GM12878 (cell line): ENCODE data around the gene SPDYE2B. TPM values are rescaled to one million over a fixed set of nuclear protein-coding genes. Genes with fewer than 3 reads are reported as not detected.
"Not testable (repeated sequence)": the region's sequence is repeated elsewhere in the genome, so short reads cannot be mapped to it uniquely, and the experiment has no call there.

Experiments used
- ATAC-seq: fragments of 200-7000 bp; cut with Tn5 transposase; 3 replicates; pipeline ENCODE4 v1.9.1; 2020; ENCODE audit warnings: mild to moderate bottlenecking, moderate library complexity
- BruUV-seq: library from RNA; stranded (reverse); fragments of 400-500 nt; replicated peaks from 2 replicates; lab custom pipeline; 2021; lab: Mats Ljungman, UMichigan
- CTCF ChIA-PET: fragments of 300-600 bp; sonication (Branson Sonifier 250); formaldehyde crosslinking; extraction: SDS; loops from one replicate; lab custom pipeline; 2021; ENCODE audit warnings: inconsistent platforms; lab: Yijun Ruan, JAX
- POLR2A ChIA-PET: fragments of 350-600 bp; formaldehyde crosslinking; extraction: SDS; loops from one replicate; lab custom pipeline; 2021; ENCODE audit warnings: inconsistent platforms; lab: Charles Lee
- RAD21 ChIA-PET: fragments of 300-600 bp; sonication (Branson Sonifier 250); formaldehyde crosslinking; loops from one replicate; lab custom pipeline; 2023; ENCODE audit warnings: antibody characterized with exemption; ENCODE audit not compliant: unreplicated experiment; lab: Charles Lee
- SMC1A ChIA-PET: fragments of 300-600 bp; sonication (Branson Sonifier 250); formaldehyde crosslinking; loops from one replicate; lab custom pipeline; 2023; ENCODE audit not compliant: unreplicated experiment, uncharacterized antibody; lab: Charles Lee
- DNase-seq: peaks from one replicate; pipeline ENCODE4 v3.0.0-alpha.2; 2011; ENCODE audit warnings: low read depth, low spot score
- FAIRE-seq: peaks from 3 replicates; lab custom pipeline; 2011; peaks lifted over from hg19 to GRCh38; lab: Jason Lieb, UNC
- H2AFZ ChIP-seq: 2 replicates; pipeline ENCODE4 v1.6.0; 2011; ENCODE audit warnings: low read depth, low read length, control low read depth; ENCODE audit not compliant: control insufficient read depth
- H3K27ac ChIP-seq: 2 replicates; pipeline ENCODE4 v1.5.1; 2011; ENCODE audit warnings: control low read depth; ENCODE audit not compliant: control insufficient read depth, insufficient read depth
- H3K27me3 ChIP-seq, 2 experiments: replicated peaks in 1 of 2; 2 replicates each; pipeline versions ENCODE4 v1.6.0 to v1.6.1; 2011; ENCODE audit warnings: low read length in 1 of 2; ENCODE audit not compliant: control insufficient read depth in 2 of 2, insufficient read depth in 2 of 2
- H3K36me3 ChIP-seq, 2 experiments: 2 replicates each; pipeline ENCODE4 v1.5.1; 2011; ENCODE audit warnings: low read length in 1 of 2; ENCODE audit not compliant: control insufficient read depth in 2 of 2, insufficient read depth in 2 of 2
- H3K4me1 ChIP-seq: 2 replicates; pipeline ENCODE4 v1.6.1; 2011; ENCODE audit warnings: mild to moderate bottlenecking, low read length, moderate library complexity, mixed read lengths; ENCODE audit not compliant: control insufficient read depth, insufficient read depth
- H3K4me2 ChIP-seq: 2 replicates; pipeline ENCODE4 v1.6.0; 2011; ENCODE audit warnings: control low read depth; ENCODE audit not compliant: control insufficient read depth, insufficient read depth
- H3K4me3 ChIP-seq: fragments of 200-600 bp; sonication (generic); 2 replicates; pipeline ENCODE4 v1.5.1; 2016
- H3K79me2 ChIP-seq: 2 replicates; pipeline ENCODE4 v1.6.0; 2011; ENCODE audit warnings: low read length; ENCODE audit not compliant: control insufficient read depth, insufficient read depth
- H3K9ac ChIP-seq: 2 replicates; pipeline ENCODE4 v1.8.0; 2011; ENCODE audit warnings: low read length, control low read depth, mixed read lengths; ENCODE audit not compliant: control insufficient read depth, insufficient read depth
- H3K9me3 ChIP-seq: replicated peaks from 3 replicates; pipeline ENCODE4 v1.5.1; 2011; ENCODE audit warnings: mild to moderate bottlenecking, low read length; ENCODE audit not compliant: control insufficient read depth, insufficient read depth
- H4K20me1 ChIP-seq: 2 replicates; pipeline ENCODE4 v1.6.0; 2011; ENCODE audit not compliant: control insufficient read depth, insufficient read depth
- WGBS: methylation state at CpG from one replicate; pipeline ENCODE4 v1.1.6; 2016; ENCODE audit warnings: low lambda C conversion rate; ENCODE audit not compliant: insufficient replicate concordance, insufficient coverage; ENCODE audit errors: missing lambda C conversion rate; 5-methylcytosine and 5-hydroxymethylcytosine counted together
- in situ Hi-C: fragments of 300-500 bp; cut with MboI; formaldehyde crosslinking; loops from 9 replicates; pipeline ENCODE4 v1.14.3; 2018; ENCODE audit warnings: mixed read lengths
- intact Hi-C: fragments of 100-400 bp; cut with micrococcal nuclease; formaldehyde crosslinking; loops from one replicate; pipeline ENCODE4 v1.14.2; 2022; ENCODE audit not compliant: unreplicated experiment
- polyA plus RNA-seq, 11 experiments: library from polyadenylated mRNA; depleted of rRNA in 4 of 11; unstranded in 6 of 11; stranded (reverse) in 5 of 11; fragments of >200 nt; fragmentation: Nextera tagmentation in 4 of 11; fragmentation: Illumina TruSeq in 1 of 11; extraction: Ambion mirVana in 4 of 11; extraction: Trizol in 1 of 11; gene quantifications; 1 replicate in 1 of 11; 2 replicates in 10 of 11; pipeline versions ENCODE4 v1.2.1 to v1.2.3, GENCODE V29; 2011 to 2016; ENCODE audit warnings: inconsistent platforms in 2 of 11, missing spikeins in 2 of 11, low read depth in 1 of 11
- total RNA-seq, 4 experiments: library from RNA; depleted of rRNA in 3 of 4; stranded (reverse); fragments of >200 nt in 3 of 4; fragmentation: Illumina TruSeq in 1 of 4; extraction: Trizol in 1 of 4; gene quantifications; 2 replicates each; pipeline versions ENCODE4 v1.2.1 to v1.2.3, GENCODE V29; 2013 to 2021

The SPDYE2B gene
- total and polyA plus RNA-seq, 10 of the 15 experiments (the other 5 are each of a cell fraction or from before 2014, with no cell fraction given), result 0.19 to 0.59 (median 0.32) TPM; not detected in 7

DNA sequence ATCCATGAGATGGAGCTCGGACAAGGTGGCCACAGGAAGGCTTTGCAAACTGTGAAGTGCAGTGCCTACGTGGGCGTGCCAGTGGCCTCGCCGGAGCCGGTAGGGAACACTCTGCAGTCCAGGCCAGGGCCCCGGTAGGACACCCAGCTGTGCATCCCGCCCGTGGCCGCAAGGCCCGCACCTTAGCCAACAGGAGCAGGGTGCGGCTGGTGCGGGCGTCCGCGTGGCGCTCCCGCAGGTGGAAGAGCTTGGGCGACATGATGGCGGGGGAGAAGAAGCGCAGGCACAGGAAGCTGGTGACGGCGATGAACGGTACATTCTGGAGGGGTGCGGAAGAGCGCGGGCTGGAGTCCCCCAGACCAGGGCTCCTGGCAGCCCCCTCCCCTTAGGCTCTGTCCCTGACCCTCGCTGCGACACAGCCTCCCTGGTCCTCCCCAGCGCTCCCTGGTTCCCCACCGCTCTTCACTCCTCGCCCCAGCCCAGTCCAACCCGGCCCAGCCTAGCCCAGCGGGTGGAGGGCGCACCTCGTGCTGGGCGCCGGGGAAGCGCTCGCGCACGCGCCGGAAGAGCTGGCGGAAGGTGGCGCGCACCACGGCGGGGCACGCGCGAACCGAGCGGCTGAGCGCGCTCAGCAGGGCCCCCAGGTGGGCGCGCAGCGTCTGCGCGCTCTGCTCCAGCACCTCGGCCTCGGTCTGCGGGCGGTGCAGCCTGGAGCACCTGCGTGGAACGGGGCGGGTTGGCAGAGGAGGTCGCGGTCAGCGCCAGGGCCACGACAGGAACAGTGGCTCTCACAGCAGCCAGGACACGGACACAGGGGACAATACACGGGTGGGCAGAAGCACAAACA, 39.5 kb downstream of the SPDYE2B start:
- H3K27ac ChIP-seq, BruUV-seq, H3K79me2 ChIP-seq, RAD21 ChIA-PET, H3K4me2 ChIP-seq, H3K9ac ChIP-seq, FAIRE-seq, POLR2A ChIA-PET, H3K9me3 ChIP-seq, H4K20me1 ChIP-seq, CTCF ChIA-PET, H3K36me3 ChIP-seq, intact Hi-C loops, H3K27me3 ChIP-seq, SMC1A ChIA-PET, H3K4me1 ChIP-seq, H2AFZ ChIP-seq, H3K4me3 ChIP-seq, DNase-seq: not testable (repeated sequence)
- in situ Hi-C loops, result loop anchor here (10.0 kb wide), 1 partner anchor 55 kb away; the partner anchor contains the start of gene FAM185A
- ATAC-seq, result peak; percentile 84
- 0% methylated on average over 2 of the region's 74 CpGs for WGBS

DNA sequence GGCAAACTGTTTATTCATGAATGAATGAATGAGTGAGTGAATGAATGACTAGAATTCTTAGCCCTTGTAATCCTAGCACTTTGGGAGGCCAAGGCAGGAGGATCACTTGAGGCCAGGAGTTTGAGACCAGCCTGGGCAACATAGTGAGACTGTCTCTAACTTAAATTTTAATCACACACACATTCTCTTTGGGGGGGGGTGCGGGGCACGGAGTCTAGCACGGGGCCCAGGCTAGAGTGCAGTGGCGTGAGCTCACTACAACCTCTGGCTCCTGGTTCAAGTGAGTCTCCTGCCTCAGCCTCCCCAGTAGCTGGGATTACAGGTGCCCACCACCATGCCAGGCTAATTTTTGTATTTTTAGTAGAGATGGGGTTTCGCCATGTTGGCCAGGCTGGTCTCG, 40.5 kb downstream of the SPDYE2B start:
- H3K27ac ChIP-seq, H2AFZ ChIP-seq, H3K27me3 ChIP-seq, CTCF ChIA-PET, ATAC-seq, RAD21 ChIA-PET, H4K20me1 ChIP-seq, POLR2A ChIA-PET, intact Hi-C loops, H3K9ac ChIP-seq, FAIRE-seq, H3K4me2 ChIP-seq, DNase-seq, H3K36me3 ChIP-seq, H3K4me3 ChIP-seq, SMC1A ChIA-PET, H3K79me2 ChIP-seq, BruUV-seq, H3K9me3 ChIP-seq, H3K4me1 ChIP-seq: not testable (repeated sequence)
- 100% methylated on average over 4 of the region's 6 CpGs for WGBS
- in situ Hi-C loops, result loop anchor here (10.0 kb wide), 1 partner anchor 54 kb away; the partner anchor contains the start of gene FAM185A

DNA sequence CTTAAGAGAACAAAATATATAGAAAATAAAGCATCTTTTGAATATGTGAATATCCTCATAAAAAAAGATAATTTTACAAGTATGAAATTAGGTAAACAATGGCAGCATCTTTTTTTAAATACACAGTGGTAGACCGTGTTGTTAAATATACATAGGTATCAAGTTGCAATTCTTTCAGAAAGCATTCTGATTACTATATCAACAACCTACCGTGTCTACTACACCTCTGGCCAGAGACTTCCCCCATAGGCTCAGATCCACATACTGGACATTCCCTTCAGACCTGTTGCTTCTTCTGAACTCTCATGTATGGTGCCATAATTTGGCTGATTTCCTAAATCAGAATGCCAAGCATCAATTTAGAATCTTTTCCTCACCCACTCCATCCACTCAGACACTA, 43.9 kb downstream of the SPDYE2B start:
- RAD21 ChIA-PET, H3K27ac ChIP-seq, H4K20me1 ChIP-seq, H3K9me3 ChIP-seq, FAIRE-seq, H3K79me2 ChIP-seq, H3K4me1 ChIP-seq, BruUV-seq, H3K4me3 ChIP-seq, ATAC-seq, H3K27me3 ChIP-seq, POLR2A ChIA-PET, DNase-seq, intact Hi-C loops, H3K9ac ChIP-seq, H2AFZ ChIP-seq, H3K4me2 ChIP-seq, H3K36me3 ChIP-seq, CTCF ChIA-PET, SMC1A ChIA-PET: not testable (repeated sequence)
- 66% methylated on average over 2 of the region's 2 CpGs for WGBS
- in situ Hi-C loops, result loop anchor here (10.0 kb wide), 1 partner anchor 51 kb away; the partner anchor contains the start of gene FAM185A
